ENCODE results near the gene SLC40A1. TPM values are rescaled to one million over a fixed set of nuclear protein-coding genes. Genes with fewer than 3 reads are reported as not detected.

SLC40A1 gene
- total and polyA plus RNA-seq, 2 donors (not counting 3 experiments of a cell fraction or from before 2014, with no cell fraction given): 8.5 to 15.1 TPM

GRCh38 chr2:189526241-189526640 is 54.3 kb downstream of the SLC40A1 start:
- BruUV-seq (replicated peaks): no TSS peak
- ChIA-PET CTCF (no interaction called here), POLR2A (no interaction called here)
- no peaks in the 10 kb centered on the region for H4K20me1 ChIP-seq (replicated peaks; ENCODE audit: control insufficient read depth, extremely low read depth, insufficient read depth, low read length)
- H3K9me3 ChIP-seq (replicated peaks; ENCODE audit: control insufficient read depth, insufficient read depth, low read length): no peaks in the 10 kb centered on the region
- DNase-seq (ENCODE audit: low read depth, low spot score) (no peak), FAIRE-seq (no peak)
- H3K4me2 ChIP-seq (ENCODE audit: insufficient read depth, low read length): no peak overlapping the region
- no peaks in the 10 kb centered on the region for H3K4me1 ChIP-seq (ENCODE audit: control insufficient read depth, extremely low read depth, insufficient read depth, low read length)
- H3K27ac ChIP-seq (ENCODE audit: insufficient read depth, low read depth, low read length): no peak overlapping the region
- H3K9me1 ChIP-seq (replicated peaks; ENCODE audit: control insufficient read depth, extremely low read depth, insufficient read depth, low read length): no peaks in the 10 kb centered on the region
- intact Hi-C loops (cut with micrococcal nuclease) (no loop called here), dilution Hi-C loops (cut with MboI; ENCODE audit: extremely low pct_ligation_motif_present, low sequenced_read_pairs) (no loop called here)
- no peak overlapping the region for H2AFZ ChIP-seq (ENCODE audit: low read depth, low read length)
- H3K36me3 ChIP-seq (ENCODE audit: control insufficient read depth in 2 of 2, extremely low read depth in 1 of 2, insufficient read depth in 2 of 2, low read length in 2 of 2): no peaks in the 10 kb centered on the region
- H3K27me3 ChIP-seq (ENCODE audit: control insufficient read depth in 2 of 2, insufficient read depth in 2 of 2, low read length in 2 of 2): no peaks in the 10 kb centered on the region
- TF ChIP-seq GATA2 (IDR thresholded peaks at IDR 0.05; ENCODE audit: insufficient read depth, insufficient read length, low read depth, low read length): no peak
- no peak for TF ChIP-seq POLR2AphosphoS5 (IDR thresholded peaks at IDR 0.05; ENCODE audit: insufficient read depth, low read depth, low read length)
- TF ChIP-seq EZH2 (IDR thresholded peaks at IDR 0.05; ENCODE audit: borderline replicate concordance, low read depth, low read length, severe bottlenecking): no peak
- TF ChIP-seq MYC (IDR thresholded peaks at IDR 0.05; ENCODE audit: low read depth, low read length): no peak
- TF ChIP-seq FOS (IDR thresholded peaks at IDR 0.05; ENCODE audit: borderline replicate concordance, insufficient read depth, low read length): no peak
- TF ChIP-seq, protein P1, sequence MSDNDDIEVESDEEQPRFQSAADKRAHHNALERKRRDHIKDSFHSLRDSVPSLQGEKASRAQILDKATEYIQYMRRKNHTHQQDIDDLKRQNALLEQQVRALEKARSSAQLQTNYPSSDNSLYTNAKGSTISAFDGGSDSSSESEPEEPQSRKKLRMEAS (IDR thresholded peaks at IDR 0.05; ENCODE audit: insufficient read depth, insufficient read length): no peak
- no peak for TF ChIP-seq CTCF (IDR thresholded peaks at IDR 0.05; ENCODE audit: extremely low read depth in 1 of 2, insufficient read depth in 1 of 2, low read depth in 1 of 2, low read length in 2 of 2)
- TF ChIP-seq POLR2A (IDR thresholded peaks at IDR 0.05; ENCODE audit: low read depth, low read length): no peak
- no peak for TF ChIP-seq JUN (IDR thresholded peaks at IDR 0.05; ENCODE audit: borderline replicate concordance, insufficient read depth, insufficient read length, low read depth)
- no peak overlapping the region for H3K9ac ChIP-seq (replicated peaks; ENCODE audit: extremely low read depth, insufficient read depth, low read length)
- no peaks in the 10 kb centered on the region for H3K79me2 ChIP-seq (ENCODE audit: control insufficient read depth, insufficient read depth, low read length)
- no peak overlapping the region for H3K4me3 ChIP-seq (replicated peaks in 1 of 3; ENCODE audit: insufficient read depth in 1 of 3, low read depth in 1 of 3, low read length in 3 of 3)
